ENCODE results near the gene F2RL1. TPM values are rescaled to one million over a fixed set of nuclear protein-coding genes. Genes with fewer than 3 reads are reported as not detected.
A peak's percentile ranks its signal among the peaks of the same experiment; 100 is the strongest.

F2RL1 gene
- total RNA-seq, 1 experiment from 2014 or later = 23.0 TPM

DNA sequence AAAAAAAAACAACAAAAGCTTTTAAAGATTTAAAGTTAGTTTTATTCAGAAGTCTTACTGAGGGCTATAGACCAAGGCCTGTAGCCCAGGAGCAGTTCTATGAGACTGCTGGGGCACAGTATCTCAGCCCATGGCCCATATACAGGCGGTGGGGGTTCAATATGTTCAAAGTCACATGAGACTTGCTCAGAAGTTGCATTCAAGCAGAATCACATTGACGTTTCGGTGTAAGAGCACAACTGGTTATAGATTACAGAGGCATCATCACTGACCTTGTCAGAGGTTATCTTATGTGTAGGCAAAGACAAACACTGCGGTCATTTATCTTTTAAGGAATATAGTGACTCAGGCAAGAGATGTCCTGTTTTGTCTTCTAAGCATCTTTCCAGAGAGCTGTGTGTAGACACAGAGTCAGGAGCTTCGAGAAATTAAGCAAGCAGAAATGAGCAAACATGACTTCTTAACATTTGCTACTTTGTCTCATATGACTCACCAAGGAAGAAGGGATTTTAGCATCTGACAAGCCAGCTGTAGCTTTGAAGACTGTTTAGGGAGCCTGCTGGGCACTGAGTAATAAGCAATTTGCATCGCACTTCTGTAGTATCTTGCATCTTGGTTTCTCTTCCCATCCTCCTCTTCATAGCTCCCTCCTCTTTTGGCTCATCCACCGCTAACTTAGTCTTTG lies 12.9 kb upstream of the F2RL1 start:
- no peak overlapping the region for H4K91ac ChIP-seq (ENCODE audit: insufficient read length, low read depth, low read length)
- no peak overlapping the region for H2BK120ac ChIP-seq (ENCODE audit: low read depth, low read length, poor library complexity, severe bottlenecking)
- peak overlapping the region; percentile 98 for H2AK5ac ChIP-seq (ENCODE audit: insufficient read length, low read length)
- H2BK5ac ChIP-seq (ENCODE audit: insufficient read length, low read length) = no peak overlapping the region
- peak overlapping the region; percentile 84 to 92 (median 89) for H3K27ac Mint-ChIP-seq
- H3K4me3 Mint-ChIP-seq = peak overlapping the region; percentile 53 to 55
- peak overlapping the region; percentile 82; the same call in 1 of the 2 replicates for H3K14ac ChIP-seq (ENCODE audit: insufficient read depth, low read length)
- peaks cover 17% of the 10 kb centered on the region for H3K4me1 ChIP-seq (ENCODE audit: insufficient read depth, low read length)
- DNase-seq = no peak
- H3K56ac ChIP-seq (ENCODE audit: insufficient read length, low read depth, low read length) = peak overlapping the region; percentile 59
- H3K23ac ChIP-seq (ENCODE audit: insufficient read length, low read depth, low read length) = no peak overlapping the region
- peaks cover 3 to 9% (median 4%) of the 10 kb centered on the region in 3 experiments for H3K36me3 Mint-ChIP-seq (ENCODE audit: insufficient read depth in 1 of 3, low read depth in 3 of 3)
- peak overlapping the region; percentile 89 for H3K4me2 ChIP-seq (ENCODE audit: insufficient read depth, insufficient read length, low read length)
- no peaks in the 10 kb centered on the region for H3K79me1 ChIP-seq (ENCODE audit: insufficient read depth, low read depth, low read length, poor library complexity, severe bottlenecking)
- H3K9ac ChIP-seq (ENCODE audit: extremely low read depth, insufficient read length, low read length) = peak overlapping the region; percentile 33
- peaks cover 50 to 60% of the 10 kb centered on the region in 2 experiments for H3K4me1 Mint-ChIP-seq
- no peaks in the 10 kb centered on the region; the same call in none of the 2 replicates for H3K27me3 Mint-ChIP-seq (ENCODE audit: low read depth)
- no peaks in the 10 kb centered on the region for H3K9me3 ChIP-seq (ENCODE audit: control insufficient read depth, low read depth, low read length)
- no peak overlapping the region for H3T11ph ChIP-seq (ENCODE audit: low read length)
- peaks cover 7 to 9% of the 10 kb centered on the region in 2 experiments for H3K9me3 Mint-ChIP-seq
- H4K5ac ChIP-seq (ENCODE audit: insufficient read length, low read depth, low read length) = peak overlapping the region; percentile 48
- H3K18ac ChIP-seq (ENCODE audit: insufficient read length, low read depth, low read length) = peak overlapping the region; percentile 67
- H2BK15ac ChIP-seq (ENCODE audit: low read depth, low read length) = no peak overlapping the region
- H4K20me1 ChIP-seq (ENCODE audit: control insufficient read depth, insufficient read depth, insufficient read length) = no peaks in the 10 kb centered on the region
- H3K79me2 ChIP-seq (ENCODE audit: insufficient read depth, low read length) = no peaks in the 10 kb centered on the region
- no CpG with 5 or more reads among the region's 7 CpGs for WGBS (ENCODE audit: extremely low coverage, insufficient read length, low lambda C conversion rate)
- H2BK20ac ChIP-seq (ENCODE audit: low read depth, low read length, poor library complexity, severe bottlenecking) = no peak overlapping the region
- H2BK12ac ChIP-seq (ENCODE audit: insufficient read length, low read depth, low read length) = peak overlapping the region; percentile 95
- peak overlapping the region; percentile 87 for H3K27ac ChIP-seq (ENCODE audit: insufficient read length, low read depth, low read length)
- H3K23me2 ChIP-seq (ENCODE audit: insufficient read length, low read depth, low read length, poor library complexity, severe bottlenecking) = no peaks in the 10 kb centered on the region
- H2AFZ ChIP-seq (ENCODE audit: low read length) = peak overlapping the region; percentile 9
- H3K27me3 ChIP-seq (ENCODE audit: insufficient read depth, low read length) = no peaks in the 10 kb centered on the region
- H3K4ac ChIP-seq (ENCODE audit: low read depth, low read length) = no peak overlapping the region
- H4K8ac ChIP-seq (replicated peaks; ENCODE audit: insufficient read length, low read depth, low read length) = no peak overlapping the region
- no peak for TF ChIP-seq CTCF (conservative IDR thresholded peaks at IDR 0.05)
